Measurements from ENCODE around the gene DAPP1.
"Not testable (repeated sequence)": the region's sequence is repeated elsewhere in the genome, so short reads cannot be mapped to it uniquely, and the experiment has no call there.

The DAPP1 gene, protein sequence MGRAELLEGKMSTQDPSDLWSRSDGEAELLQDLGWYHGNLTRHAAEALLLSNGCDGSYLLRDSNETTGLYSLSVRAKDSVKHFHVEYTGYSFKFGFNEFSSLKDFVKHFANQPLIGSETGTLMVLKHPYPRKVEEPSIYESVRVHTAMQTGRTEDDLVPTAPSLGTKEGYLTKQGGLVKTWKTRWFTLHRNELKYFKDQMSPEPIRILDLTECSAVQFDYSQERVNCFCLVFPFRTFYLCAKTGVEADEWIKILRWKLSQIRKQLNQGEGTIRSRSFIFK

DNA sequence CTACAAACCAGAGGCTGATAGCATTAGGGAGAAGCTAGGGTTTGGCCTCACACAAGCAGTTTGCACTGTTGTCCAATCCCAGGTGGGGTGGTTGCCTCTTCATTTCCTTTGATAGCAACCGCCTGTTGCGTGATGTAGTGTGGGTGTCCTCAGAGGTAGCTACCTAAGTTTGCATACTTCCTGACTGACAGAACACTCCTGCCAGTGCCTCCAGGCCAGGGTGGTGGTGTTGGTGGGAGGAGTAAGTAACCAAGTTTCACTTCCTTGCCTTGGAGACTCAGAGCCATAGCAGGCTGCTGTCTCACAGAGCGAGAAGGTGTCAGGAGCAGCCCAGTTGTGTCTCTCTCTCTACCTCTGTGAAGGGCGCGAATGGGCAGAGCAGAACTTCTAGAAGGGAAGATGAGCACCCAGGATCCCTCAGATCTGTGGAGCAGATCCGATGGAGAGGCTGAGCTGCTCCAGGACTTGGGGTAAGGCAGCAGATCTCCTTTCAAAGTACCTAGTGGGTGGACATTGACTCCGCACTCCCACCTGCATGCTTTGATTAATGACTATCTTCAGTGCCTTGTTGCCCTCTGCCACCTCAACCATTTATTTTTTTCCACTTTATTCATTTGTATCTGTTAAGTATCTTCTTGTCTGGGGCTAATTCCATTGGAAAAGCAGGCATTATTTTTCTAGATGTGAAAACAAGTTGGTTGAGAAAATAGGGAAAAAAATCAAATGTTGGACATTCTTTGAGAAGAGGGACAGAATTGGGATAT lies at the start of gene DAPP1:
Gene DAPP1 (plus strand): TSS at position 283 of the 764 bp plus-strand sequence. CDS start 87 bp downstream, at position 370.
- DNase-seq, result peak in 6 of 14 donors; percentile 2 to 36 (median 12)

DNA sequence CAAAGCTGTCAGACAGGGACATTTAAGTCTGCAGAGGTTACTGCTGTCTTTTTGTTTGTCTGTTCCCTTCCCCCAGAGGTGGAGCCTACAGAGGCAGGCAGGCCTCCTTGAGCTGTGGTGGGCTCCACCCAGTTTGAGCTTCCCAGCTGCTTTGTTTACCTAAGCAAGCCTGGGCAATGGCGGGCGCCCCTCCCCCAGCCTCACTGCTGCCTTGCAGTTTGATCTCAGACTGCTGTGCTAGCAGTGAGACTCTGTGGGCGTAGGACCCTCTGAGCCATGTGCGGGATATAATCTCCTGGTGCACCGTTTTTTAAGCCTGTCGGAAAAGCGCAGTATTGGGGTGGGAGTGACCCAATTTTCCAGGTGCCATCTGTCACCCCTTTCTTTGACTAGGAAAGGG lies 45.8 kb upstream of the DAPP1 start:
- not testable (repeated sequence) for DNase-seq

DNA sequence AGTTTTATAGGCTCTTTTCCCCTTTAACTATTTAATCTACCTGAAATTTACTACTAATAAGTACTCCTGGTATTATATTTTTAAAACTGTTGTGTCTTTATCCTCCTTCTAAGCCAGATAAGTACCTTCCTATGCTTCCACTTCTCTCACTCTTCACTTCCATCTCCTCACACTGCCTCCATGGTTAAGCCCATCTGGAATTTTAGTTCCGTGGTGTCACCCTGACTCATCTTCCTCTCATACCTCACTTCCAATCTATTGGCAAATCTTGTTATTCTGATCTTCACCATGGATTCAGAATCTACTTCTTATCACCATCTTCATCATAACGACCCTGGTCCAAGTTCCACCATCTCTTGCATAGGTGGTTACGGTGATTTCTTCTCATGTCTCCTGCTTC lies 32.7 kb upstream of the DAPP1 start:
- DNase-seq, result no peak

DNA sequence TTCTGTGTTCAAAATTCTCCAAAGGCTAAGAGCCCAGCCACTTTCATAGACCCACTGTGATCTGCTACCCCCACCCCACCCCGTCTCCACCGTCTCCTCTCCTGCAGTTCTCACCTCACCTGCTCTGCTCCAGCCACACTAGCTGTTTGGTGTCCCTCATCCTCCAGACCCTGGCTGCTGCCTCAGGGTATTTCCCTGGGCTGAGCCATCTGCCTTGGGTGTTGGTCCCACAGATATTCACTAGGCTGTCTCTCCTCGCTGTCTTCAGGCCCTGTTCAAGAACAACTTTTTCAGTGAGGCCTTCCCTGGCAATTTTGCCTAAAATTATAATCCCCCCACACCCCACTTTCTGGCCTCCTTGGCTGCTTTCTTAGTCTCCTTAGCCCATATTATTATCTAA lies 31.8 kb upstream of the DAPP1 start:
- no peak for DNase-seq

DNA sequence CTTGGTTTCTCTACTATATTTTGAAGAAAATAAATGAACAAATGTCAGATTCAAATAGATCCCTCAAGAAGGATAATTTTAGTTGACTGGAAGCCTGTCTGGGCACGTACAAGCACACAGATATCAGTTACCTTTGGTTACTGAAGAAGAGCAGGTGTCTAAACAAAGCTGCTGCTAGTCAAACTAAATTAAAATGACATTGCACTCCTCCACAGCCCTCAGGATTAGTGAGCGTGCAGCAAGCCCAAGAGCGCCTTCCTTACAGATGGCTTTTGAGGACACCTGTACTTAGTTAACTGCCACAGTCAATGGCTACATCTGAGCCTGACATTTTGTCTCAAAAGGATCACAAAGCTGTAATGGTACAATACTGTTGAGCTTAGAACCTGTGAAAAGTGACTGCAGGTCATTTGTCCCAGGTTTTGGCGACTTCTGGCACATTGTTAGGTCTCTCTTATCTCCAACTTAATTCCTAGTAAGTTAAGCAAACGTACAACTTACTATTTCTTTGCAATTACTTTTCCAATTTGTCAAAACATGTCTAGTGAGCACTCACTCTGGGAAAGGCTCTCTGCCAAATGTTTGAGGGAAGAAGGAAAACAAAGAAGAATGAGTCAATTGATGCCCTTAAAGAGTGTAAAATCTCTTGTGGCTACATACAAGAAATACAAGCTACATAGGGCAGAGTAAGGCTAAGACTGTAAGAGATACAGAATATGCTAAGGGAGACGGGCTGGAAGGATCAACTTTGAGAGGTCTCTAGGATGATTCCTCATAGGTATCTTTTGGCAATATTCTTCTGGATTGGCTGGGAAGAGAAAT lies 25.6 kb upstream of the DAPP1 start:
- no peak for DNase-seq

DNA sequence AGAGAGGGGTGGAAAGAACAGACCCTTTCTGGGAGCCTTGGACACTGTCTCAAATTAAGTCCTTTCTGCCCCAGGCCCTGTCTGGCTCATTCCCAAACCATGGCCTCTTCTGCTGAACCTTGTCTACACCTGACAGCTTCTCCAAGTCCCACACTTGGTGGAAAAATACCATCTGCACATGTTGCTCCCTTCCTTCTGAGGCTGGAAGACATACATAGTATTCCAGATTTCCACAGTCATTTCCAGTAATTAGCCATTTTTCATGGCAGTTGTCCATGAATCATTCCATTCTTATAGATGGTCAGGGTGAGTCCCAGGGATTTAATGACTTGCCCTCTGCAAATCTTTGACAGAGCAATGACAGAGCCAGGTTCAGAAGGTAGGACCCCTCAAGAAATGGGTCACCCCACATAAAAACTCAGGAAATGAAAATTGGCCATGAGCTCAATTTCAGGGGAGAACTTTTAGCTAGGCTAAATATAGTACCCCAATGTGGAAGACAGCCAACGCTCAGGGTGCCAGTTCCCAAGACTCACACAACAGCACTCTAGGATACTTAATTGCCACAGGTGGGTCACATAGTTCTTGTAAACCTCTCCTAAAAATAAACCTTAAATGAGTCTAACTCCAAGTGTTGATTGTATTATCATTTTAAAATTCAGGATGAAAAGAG lies 16.2 kb upstream of the DAPP1 start:
- no peak for DNase-seq

DNA sequence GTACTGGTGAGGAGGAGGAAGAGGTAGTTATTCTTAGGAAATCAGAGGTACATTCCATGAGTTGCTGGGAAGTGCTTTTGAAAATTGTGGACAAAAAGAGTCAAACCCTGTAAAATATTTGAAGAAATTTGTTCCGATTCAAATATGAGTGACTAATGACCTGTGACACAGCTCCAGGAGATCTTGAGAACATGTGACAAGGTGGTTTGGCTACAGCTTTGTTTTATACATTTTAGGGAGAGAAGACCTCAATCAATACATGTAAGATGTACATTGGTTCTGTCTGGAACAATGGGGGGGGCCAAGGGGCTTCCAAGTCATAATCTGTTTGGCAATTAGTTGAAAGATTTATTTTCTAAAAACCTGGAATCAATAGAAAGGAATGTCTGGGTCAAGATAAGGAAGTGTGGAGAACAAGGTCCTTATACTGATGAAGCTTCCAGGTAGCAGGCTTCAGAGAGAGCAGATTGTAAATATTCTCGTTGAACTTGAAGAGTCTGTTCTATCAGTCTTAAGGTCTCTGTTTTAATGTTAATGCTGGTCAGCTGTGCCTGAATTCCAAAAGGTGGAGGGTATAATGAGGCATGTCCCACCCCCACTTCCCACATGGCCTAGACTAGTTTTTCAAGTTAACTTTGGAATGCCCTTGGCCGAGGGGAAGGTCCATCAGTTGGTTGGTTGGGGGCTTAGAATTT lies 15.5 kb upstream of the DAPP1 start:
- no peak for DNase-seq

DNA sequence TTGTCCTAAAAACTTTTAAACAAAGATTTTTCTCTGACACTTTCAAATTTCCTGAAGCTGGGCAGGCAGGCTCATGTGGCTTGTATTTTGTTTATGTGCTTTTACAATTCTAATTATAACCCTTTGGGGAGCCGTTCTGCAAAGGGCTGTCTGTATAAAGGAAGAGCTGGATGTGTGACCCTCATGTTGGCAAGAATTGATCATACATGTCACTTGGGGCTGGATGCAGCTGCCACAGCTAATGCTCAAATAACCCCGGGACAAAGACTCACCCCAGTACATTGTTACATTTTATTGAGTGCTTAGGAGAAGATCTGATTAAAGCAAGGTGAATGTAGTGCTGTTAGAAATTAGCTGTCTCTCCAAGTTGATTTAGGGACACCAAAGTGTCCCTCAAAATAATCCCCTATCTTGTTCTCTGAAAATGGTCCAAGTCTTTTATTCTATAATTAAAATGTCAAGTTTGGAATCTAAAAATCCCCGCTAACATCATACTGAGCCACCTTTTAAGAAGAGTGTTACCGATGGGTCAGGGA lies 13.0 kb upstream of the DAPP1 start:
- DNase-seq, result no peak

DNA sequence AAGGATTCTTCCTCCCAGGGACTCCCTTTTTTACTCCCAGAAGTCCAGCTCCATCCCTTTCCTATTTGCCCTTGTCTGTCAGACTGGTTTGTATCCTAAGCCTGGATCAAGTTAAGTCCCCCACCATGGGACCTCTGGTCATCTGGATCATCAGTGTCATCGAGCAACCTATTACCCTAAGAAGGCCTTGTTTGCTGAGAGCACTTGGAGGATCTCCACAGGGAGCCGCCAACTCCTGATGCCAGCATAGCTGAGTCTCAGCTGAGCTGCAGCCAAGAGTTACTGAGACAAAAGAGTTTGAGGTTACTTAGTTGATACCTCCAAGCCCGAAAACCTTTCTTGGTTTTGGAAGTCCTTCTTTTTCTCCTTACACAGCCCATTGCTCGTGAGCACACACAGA lies 10.1 kb upstream of the DAPP1 start:
- no peak for DNase-seq

DNA sequence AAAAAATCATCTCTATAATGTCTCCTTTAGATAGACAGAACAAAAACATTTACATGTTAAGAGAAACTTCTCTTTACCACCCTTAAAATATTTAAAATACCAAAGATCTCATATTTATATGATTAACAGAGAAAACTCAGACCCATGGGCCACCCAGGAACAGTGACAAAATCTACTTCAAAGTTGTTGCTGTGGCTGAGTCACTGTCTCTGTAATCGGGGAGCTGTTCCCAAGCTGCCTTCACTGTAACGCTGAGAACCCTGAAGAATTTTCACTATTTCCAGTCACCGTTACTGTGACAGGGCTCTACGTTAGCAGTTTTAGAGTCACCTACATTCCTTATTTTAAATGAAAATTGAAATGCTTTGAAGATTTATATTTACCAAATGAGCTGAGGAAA lies 9.0 kb upstream of the DAPP1 start:
- no peak for DNase-seq

DNA sequence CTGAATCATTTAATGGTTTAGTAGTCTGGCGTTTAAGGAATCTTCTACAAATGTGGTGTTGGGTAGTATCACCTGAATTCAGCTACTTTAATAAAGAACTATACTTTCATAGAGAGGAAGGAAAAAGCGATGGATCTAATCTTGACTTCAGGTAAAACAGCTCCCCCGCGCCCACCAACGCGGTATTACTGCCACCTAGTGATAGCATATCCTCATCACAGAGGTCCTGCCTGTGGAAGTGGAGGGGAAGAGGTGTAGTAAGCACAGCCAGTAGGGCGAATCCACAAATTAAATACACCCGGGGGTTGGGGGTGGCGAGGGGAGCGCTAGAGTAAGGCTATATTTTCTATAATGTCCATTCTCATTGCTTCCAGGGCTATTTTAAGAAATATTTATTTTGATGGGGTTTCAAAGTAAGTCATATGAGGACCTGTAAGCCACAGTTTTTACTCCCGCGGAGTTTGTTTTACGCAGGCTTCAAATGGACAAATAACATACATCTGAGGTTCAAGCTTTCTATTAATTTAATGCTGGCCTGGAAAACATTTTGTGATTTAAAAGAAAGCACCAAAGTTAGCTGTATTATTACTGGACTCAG lies 8.3 kb upstream of the DAPP1 start:
- no peak for DNase-seq

DNA sequence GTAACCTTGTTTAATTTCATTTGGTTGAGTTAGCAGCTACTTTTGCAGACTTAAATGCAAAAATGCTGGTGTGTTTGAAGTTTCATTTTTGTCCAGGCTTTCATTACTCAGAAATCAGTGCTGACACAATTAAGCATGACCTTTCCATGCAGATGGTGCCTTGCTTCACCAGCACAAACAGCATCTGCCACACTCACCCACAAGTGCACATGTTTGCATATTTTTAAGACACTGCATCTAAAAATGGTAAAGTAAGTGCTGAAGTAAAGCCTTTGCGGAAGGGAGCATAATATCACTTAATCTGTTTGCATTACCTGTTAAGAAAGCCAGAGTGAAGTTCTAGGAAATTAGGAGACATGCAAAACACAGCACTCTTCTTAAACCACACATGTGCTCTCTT lies 7.3 kb upstream of the DAPP1 start:
- no peak for DNase-seq

DNA sequence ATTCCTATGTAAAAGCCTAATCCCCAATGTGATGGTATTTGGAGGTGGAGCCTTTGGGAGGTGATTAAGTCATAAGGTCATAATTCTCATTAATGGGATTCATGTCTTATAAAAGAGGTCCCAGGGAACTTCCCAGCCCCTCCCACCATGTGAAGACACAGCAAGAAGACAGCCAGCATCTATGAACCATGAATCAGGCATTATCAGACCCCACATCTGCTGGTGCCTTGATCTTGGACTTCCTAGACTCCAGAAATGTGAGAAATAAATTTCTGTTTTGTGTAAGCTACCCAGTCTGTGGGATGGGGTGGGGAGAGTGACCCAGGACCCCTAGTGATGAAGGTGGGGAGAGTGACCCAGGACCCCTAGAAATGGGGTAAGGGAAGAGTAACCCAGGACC lies 6.1 kb upstream of the DAPP1 start:
- no peak for DNase-seq

DNA sequence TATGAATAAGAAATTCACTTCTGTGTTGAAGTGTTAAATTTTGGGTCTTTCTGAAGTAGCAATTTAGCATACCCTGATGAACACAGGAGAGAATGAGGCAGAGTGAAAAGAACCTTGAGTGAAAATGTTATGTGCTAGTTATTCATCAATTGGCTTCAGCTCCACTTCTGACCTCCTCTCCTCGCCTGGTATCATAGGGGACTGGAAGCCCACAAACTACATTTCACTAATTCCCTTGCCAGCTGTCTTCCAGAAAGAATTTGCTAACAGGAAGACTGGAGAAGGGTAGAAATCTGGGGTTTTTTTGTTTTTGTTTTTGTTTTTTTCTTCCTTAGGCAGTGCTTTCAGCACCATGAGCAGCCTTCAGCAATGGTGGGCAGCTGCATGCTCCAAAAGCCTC lies 5.5 kb upstream of the DAPP1 start:
- no peak for DNase-seq

DNA sequence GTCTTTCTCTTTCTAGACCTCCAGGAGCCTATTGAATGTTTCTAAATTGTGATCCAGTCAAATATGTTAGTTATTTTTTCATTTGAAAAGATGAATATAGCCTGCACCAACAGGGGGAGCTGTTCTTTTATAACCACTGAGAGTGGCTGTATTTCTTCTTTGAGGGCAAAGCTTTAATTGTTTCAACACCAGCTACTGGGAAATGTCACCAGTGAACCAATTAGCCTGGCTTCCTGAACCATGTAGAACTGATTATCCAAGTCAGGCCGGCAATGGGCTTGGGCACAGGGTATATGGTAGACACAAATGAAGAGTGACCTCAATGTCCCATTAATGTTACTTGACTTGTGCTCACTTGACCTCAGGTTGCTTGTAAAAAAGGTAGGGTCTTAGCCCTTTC lies 4.8 kb upstream of the DAPP1 start:
- no peak for DNase-seq

DNA sequence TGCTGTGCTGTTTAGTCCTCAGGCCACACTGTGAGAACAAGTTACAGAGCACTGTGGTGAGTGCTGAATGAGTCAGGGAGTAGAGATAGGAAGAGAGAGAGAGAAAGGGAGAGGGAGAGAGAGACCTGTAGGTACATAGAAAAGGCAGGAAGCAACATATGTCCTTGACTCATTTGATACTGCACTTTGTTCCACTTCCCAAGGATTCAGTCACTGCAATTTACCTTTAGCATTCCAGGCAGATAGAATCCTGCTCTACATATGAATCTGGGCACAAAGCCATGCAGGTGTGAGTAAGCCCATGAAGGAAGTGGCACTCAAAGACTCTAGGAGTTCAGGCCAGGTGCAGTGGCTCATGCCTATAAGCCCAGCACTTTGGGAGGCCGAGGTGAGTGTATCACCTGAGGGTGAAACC lies 1.0 kb upstream of the DAPP1 start:
- no peak for DNase-seq

DNA sequence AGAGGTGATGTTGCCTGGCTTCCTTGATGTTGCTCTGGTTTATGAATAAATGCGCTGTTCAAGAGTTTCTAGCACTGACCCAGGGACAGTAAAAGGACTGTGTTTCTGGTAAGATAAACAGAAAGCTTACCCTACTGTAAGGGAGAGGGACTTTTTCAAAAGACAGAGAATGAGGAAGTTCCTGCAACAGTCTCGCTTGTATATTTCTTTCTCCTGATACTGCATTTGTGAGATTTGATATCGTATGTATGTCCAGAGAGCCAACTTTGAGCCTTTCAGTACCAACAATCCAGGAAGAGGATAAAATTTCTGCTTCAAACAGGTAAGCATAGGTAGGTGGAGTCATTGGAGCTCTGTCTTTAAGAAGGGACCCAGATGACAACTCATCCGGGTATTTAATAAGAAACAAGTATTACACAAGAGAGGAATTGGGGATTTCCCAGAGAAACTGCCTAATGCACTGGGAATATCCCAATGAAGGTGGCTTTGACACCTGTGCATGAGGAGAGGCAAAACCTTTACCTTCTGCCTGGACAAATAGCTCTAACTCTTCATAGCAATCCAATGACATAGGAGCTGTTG lies 773 bp downstream of the DAPP1 start:
- no peak for DNase-seq

DNA sequence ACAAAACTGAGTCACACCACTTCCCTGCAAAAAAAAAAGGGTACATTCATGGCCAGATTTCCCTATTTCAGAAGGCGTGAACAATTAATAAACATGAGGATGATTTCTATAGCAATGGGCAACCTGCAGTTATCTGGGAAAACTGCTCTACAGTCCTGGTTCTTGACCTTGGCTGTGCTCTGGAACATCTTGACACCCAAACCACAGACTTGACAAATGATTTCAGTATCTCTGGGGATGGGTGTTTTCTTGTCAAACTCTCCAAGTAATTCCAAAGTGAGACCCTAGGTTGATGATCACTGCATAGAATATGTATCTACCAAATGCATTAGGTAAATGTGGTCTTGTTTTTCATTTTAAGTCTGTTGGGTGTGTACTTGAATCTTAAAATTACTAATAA lies 2.0 kb downstream of the DAPP1 start:
- DNase-seq, result no peak

DNA sequence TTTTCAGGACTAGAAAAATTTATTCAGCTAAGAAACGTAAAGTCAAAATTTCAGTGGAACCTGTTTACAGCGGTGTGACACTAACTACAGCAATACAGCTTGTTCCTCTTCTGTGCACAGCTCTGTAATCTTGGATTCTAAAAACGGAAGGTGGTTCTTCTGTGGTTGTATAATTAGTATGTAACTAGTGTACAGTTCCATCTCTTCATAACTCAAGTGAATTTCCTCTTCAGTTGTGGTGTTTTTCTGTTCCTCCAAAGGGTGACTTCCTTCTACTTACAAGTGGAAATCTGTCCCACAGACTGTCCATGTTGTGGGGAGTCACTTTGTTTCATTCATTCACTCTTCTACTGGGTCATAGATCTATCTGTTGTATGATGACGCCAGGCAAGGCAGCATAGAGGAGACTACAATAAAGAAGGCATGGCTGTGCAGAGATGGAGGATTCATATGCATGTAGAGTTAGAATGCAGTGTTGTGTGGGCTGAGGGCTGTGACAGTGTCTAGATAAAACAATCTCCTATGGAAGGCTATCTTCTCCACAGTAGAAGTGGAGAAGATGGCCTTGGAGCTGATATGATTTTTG lies 5.4 kb downstream of the DAPP1 start:
- DNase-seq, result no peak

DNA sequence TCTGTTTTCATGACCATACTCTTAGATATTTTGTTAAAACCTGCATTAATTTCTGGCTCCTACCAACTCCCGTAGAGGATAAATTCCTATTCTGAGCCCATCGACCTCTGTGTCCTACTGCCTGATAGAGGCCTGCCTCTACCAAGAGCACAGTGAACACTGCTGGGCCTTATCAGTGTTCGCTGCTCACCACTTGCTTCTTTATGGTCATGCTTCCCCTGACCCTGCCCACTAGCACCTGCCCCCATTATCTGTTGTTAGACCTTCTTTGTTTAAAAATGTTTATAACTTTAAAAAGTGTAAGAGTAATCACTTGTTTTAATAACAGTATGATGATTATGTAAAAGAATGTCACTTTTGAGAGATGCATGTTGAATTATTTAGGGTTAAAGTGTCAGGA lies 6.1 kb downstream of the DAPP1 start:
- DNase-seq, result no peak

Data from C1 segment of cervical spinal cord (tissue), 14 donors.